Activated CD4-positive, alpha-beta T cell treated with anti-CD3 and anti-CD28 coated beads for 24 hours (primary cell): ENCODE results near the gene EGLN1.

ENCODE experiments used
- DNase-seq, 2 donors: peaks; one replicate each; pipeline ENCODE4 v3.0.0-alpha.2; 2020; ENCODE audit warnings: low read depth in 2 of 2

Gene EGLN1

GRCh38 chr1:231421546-231421970, 529 bp downstream of the EGLN1 start:
- peak; percentile 11 to 18 for DNase-seq

GRCh38 chr1:231420959-231421545, 1.0 kb downstream of the EGLN1 start:
- peak in 1 of 2 donors; percentile 13 for DNase-seq

GRCh38 chr1:231420299-231420958, 1.7 kb downstream of the EGLN1 start:
- DNase-seq: no peak

GRCh38 chr1:231419738-231420298, 2.3 kb downstream of the EGLN1 start:
- no peak for DNase-seq

- DNase-seq: no peak
Measured at GRCh38 chr1:231419147-231419546, 2.9 kb downstream of the EGLN1 start.

GRCh38 chr1:231418741-231419107, 3.4 kb downstream of the EGLN1 start:
- DNase-seq: no peak

- DNase-seq: no peak
Measured at GRCh38 chr1:231418101-231418740, 3.9 kb downstream of the EGLN1 start.

- no peak for DNase-seq
Measured at GRCh38 chr1:231417513-231417912, 4.6 kb downstream of the EGLN1 start.

GRCh38 chr1:231416901-231417300, 5.2 kb downstream of the EGLN1 start:
- DNase-seq: no peak

GRCh38 chr1:231415018-231415583, 7.0 kb downstream of the EGLN1 start:
- DNase-seq: no peak

GRCh38 chr1:231414260-231415016, 7.6 kb downstream of the EGLN1 start:
- no peak for DNase-seq

- DNase-seq: no peak
Measured at GRCh38 chr1:231413749-231414082, 8.4 kb downstream of the EGLN1 start.

- DNase-seq: no peak
Measured at GRCh38 chr1:231411036-231411531, 11.0 kb downstream of the EGLN1 start.

GRCh38 chr1:231410036-231410612, 12.0 kb downstream of the EGLN1 start:
- DNase-seq: no peak

GRCh38 chr1:231408528-231409094, 13.5 kb downstream of the EGLN1 start:
- no peak for DNase-seq

- no peak for DNase-seq
Measured at GRCh38 chr1:231407547-231408396, 14.3 kb downstream of the EGLN1 start.

GRCh38 chr1:231407049-231407448, 15.0 kb downstream of the EGLN1 start:
- DNase-seq: no peak

- DNase-seq: no peak
Measured at GRCh38 chr1:231404318-231404717, 17.8 kb downstream of the EGLN1 start.

- no peak for DNase-seq
Measured at GRCh38 chr1:231401478-231401877, 20.6 kb downstream of the EGLN1 start.
